SU-DHL-6 (cell line): ENCODE data around the gene THBD.

Experiments
- H2AFZ ChIP-seq: fragments of 200-600 bp; sonication (generic); 2 replicates; pipeline ENCODE4 v1.6.1; 2014; ENCODE audit warnings: low read depth, mild to moderate bottlenecking, moderate library complexity, mixed read lengths, antibody characterized with exemption, low read length; ENCODE audit not compliant: severe bottlenecking
- H3F3A ChIP-seq: fragments of 200-600 bp; shearing (Covaris generic); 2 replicates; pipeline ENCODE4 v1.6.0; 2016; ENCODE audit warnings: antibody characterized with exemption, mild to moderate bottlenecking; ENCODE audit not compliant: insufficient read depth
- H3K27ac ChIP-seq: fragments of 200-600 bp; sonication (generic); 2 replicates; pipeline ENCODE4 v1.5.1; 2016; ENCODE audit warnings: low read depth, mild to moderate bottlenecking, low read length, moderate library complexity, mixed read lengths
- H3K27me3 ChIP-seq: fragments of 200-600 bp; sonication (generic), shearing (Covaris generic); 2 replicates; pipeline ENCODE4 v1.6.0; 2014; ENCODE audit warnings: mild to moderate bottlenecking, low read length
- H3K36me3 ChIP-seq: fragments of 200-600 bp; sonication (generic); 2 replicates; pipeline ENCODE4 v1.6.1; 2014; ENCODE audit warnings: mild to moderate bottlenecking, low read length, mixed read lengths
- H3K4me2 ChIP-seq: fragments of 300-600, 200-600 bp; shearing (Covaris generic), sonication (generic); 2 replicates; pipeline ENCODE4 v1.6.0; 2014; ENCODE audit warnings: low read length, low read depth, mild to moderate bottlenecking; ENCODE audit not compliant: poor library complexity, severe bottlenecking
- H3K4me3 ChIP-seq: fragments of 200-600 bp; sonication (generic); 2 replicates; pipeline ENCODE4 v1.5.1; 2014; ENCODE audit warnings: antibody characterized with exemption, low read length, mild to moderate bottlenecking, mixed read lengths; ENCODE audit not compliant: insufficient read depth, poor library complexity, severe bottlenecking
- H3K79me2 ChIP-seq: fragments of 200-600 bp; sonication (generic); 2 replicates; pipeline ENCODE4 v1.6.1; 2014; ENCODE audit warnings: mild to moderate bottlenecking, low read length, moderate library complexity; ENCODE audit not compliant: insufficient read depth
- H3K9ac ChIP-seq: fragments of 200-600 bp; sonication (generic); 2 replicates; pipeline ENCODE4 v1.7.0; 2014; ENCODE audit warnings: mild to moderate bottlenecking, low read length
- H3K9me2 ChIP-seq: fragments of 200-600 bp; sonication (generic); replicated peaks from 2 replicates; pipeline ENCODE4 v1.6.1; 2014; ENCODE audit warnings: low read length; ENCODE audit not compliant: insufficient read depth
- H3K9me3 ChIP-seq: fragments of 200-600 bp; sonication (generic); 2 replicates; pipeline ENCODE4 v1.6.1; 2014; ENCODE audit warnings: low read length, mixed read lengths; ENCODE audit not compliant: insufficient read depth
- H4K20me1 ChIP-seq: fragments of 200-600 bp; sonication (generic); 2 replicates; pipeline ENCODE4 v1.6.1; 2014; ENCODE audit warnings: low read depth, mild to moderate bottlenecking, antibody characterized with exemption, low read length, moderate library complexity, mixed read lengths
- EZH2phosphoT487 ChIP-seq: fragments of 200-600 bp; sonication (generic), shearing (Covaris generic); conservative IDR thresholded peaks from 2 replicates; pipeline ENCODE4 v1.6.1; 2018; ENCODE audit warnings: mild to moderate bottlenecking, antibody characterized with exemption, low read length, moderate library complexity, mixed read lengths
- TF ChIP-seq, protein P1 (sequence below): fragments of 200-600 bp; sonication (generic); IDR thresholded peaks from one replicate; pipeline ENCODE4 v1.5.1; 2017; ENCODE audit warnings: antibody characterized with exemption, mild to moderate bottlenecking, low read length, moderate library complexity; ENCODE audit not compliant: insufficient read depth, poor library complexity, severe bottlenecking

THBD gene

GRCh38 chr20:23061734-23062561, 12.5 kb upstream of the THBD start:
- H3K27ac ChIP-seq, result no peak overlapping the region
- H2AFZ ChIP-seq, result no peak overlapping the region
- no peaks in the 10 kb centered on the region for H4K20me1 ChIP-seq
- no peak overlapping the region for H3K9ac ChIP-seq
- H3K36me3 ChIP-seq, result no peaks in the 10 kb centered on the region
- no peaks in the 10 kb centered on the region for H3K27me3 ChIP-seq
- TF ChIP-seq EZH2phosphoT487, result no peak
- TF ChIP-seq, protein P1, sequence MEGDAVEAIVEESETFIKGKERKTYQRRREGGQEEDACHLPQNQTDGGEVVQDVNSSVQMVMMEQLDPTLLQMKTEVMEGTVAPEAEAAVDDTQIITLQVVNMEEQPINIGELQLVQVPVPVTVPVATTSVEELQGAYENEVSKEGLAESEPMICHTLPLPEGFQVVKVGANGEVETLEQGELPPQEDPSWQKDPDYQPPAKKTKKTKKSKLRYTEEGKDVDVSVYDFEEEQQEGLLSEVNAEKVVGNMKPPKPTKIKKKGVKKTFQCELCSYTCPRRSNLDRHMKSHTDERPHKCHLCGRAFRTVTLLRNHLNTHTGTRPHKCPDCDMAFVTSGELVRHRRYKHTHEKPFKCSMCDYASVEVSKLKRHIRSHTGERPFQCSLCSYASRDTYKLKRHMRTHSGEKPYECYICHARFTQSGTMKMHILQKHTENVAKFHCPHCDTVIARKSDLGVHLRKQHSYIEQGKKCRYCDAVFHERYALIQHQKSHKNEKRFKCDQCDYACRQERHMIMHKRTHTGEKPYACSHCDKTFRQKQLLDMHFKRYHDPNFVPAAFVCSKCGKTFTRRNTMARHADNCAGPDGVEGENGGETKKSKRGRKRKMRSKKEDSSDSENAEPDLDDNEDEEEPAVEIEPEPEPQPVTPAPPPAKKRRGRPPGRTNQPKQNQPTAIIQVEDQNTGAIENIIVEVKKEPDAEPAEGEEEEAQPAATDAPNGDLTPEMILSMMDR, result no peak
- H3K4me3 ChIP-seq, result no peak overlapping the region
- H3K79me2 ChIP-seq, result no peaks in the 10 kb centered on the region
- H3K9me2 ChIP-seq, result no peaks in the 10 kb centered on the region
- H3F3A ChIP-seq, result no peaks in the 10 kb centered on the region
- H3K9me3 ChIP-seq, result no peaks in the 10 kb centered on the region
- H3K4me2 ChIP-seq, result no peak overlapping the region

GRCh38 chr20:23061262-23061661, 11.8 kb upstream of the THBD start:
- Histone ChIP-seq H3K4me3 (no peak overlapping the region), H3K9me2 (no peaks in the 10 kb centered on the region), H2AFZ (no peak overlapping the region), H3K9ac (no peak overlapping the region), H3K4me2 (no peak overlapping the region), H3K36me3 (no peaks in the 10 kb centered on the region), H3F3A (no peaks in the 10 kb centered on the region), H3K27me3 (no peaks in the 10 kb centered on the region), H3K79me2 (no peaks in the 10 kb centered on the region), H3K27ac (no peak overlapping the region), H4K20me1 (no peaks in the 10 kb centered on the region), H3K9me3 (no peaks in the 10 kb centered on the region)
- TF ChIP-seq EZH2phosphoT487, result no peak
- TF ChIP-seq, protein P1, result no peak

- H3K9me2 ChIP-seq, result no peaks in the 10 kb centered on the region
- no peaks in the 10 kb centered on the region for H3K27me3 ChIP-seq
- no peak overlapping the region for H3K4me2 ChIP-seq
- H3K36me3 ChIP-seq, result no peaks in the 10 kb centered on the region
- no peaks in the 10 kb centered on the region for H3F3A ChIP-seq
- TF ChIP-seq, protein P1, result no peak
- TF ChIP-seq EZH2phosphoT487, result no peak
- H3K9me3 ChIP-seq, result no peaks in the 10 kb centered on the region
- H4K20me1 ChIP-seq, result no peaks in the 10 kb centered on the region
- H2AFZ ChIP-seq, result no peak overlapping the region
- no peak overlapping the region for H3K27ac ChIP-seq
- H3K79me2 ChIP-seq, result no peaks in the 10 kb centered on the region
- H3K4me3 ChIP-seq, result no peak overlapping the region
- H3K9ac ChIP-seq, result no peak overlapping the region
Measured at GRCh38 chr20:23060629-23061028, 11.2 kb upstream of the THBD start.
